ENCODE results near the gene PTPRG.

PTPRG gene

DNA sequence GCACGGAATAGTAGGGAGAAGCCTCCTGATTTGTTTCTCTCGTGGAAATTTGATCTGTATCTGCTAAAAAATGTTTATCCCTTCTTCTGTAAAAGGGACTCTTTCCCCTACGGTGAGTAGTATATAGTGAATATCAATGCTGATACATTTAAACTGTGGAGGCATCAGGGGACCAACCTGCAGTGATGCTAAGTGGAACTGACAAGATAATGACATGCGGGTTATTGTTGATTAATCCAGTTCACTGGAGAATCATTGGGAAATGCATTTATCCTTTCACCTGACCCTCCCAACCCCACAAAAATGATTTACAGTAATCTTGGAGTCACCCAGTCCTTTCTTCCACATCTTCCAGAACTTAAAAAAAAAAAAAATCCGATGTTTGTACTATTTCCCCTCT is 264.8 kb downstream of the PTPRG start:
- Histone ChIP-seq H3K4me2 (ENCODE audit: low read length) (no peak overlapping the region), H3K27me3 (ENCODE audit: low read depth, low read length) (no peaks in the 10 kb centered on the region), H3K9ac (ENCODE audit: low read length) (no peak overlapping the region), H3K79me2 (ENCODE audit: low read length) (0 out of 2 replicates have a peak, but pooled peaks cover 3% of the 10 kb centered on the region), H3K9me3 (ENCODE audit: insufficient read depth, low read length) (no peaks in the 10 kb centered on the region), H2AFZ (ENCODE audit: low read depth, low read length) (no peak overlapping the region), H3K4me3 (ENCODE audit: low read length) (no peak overlapping the region), H3K27ac (ENCODE audit: low read length) (no peak overlapping the region), H3K36me3 (replicated peaks; ENCODE audit: low read depth, low read length) (no peaks in the 10 kb centered on the region), H4K20me1 (ENCODE audit: insufficient read depth, low read length) (no peaks in the 10 kb centered on the region), H3K4me1 (ENCODE audit: low read length) (no peaks in the 10 kb centered on the region)
- TF ChIP-seq, protein P1, sequence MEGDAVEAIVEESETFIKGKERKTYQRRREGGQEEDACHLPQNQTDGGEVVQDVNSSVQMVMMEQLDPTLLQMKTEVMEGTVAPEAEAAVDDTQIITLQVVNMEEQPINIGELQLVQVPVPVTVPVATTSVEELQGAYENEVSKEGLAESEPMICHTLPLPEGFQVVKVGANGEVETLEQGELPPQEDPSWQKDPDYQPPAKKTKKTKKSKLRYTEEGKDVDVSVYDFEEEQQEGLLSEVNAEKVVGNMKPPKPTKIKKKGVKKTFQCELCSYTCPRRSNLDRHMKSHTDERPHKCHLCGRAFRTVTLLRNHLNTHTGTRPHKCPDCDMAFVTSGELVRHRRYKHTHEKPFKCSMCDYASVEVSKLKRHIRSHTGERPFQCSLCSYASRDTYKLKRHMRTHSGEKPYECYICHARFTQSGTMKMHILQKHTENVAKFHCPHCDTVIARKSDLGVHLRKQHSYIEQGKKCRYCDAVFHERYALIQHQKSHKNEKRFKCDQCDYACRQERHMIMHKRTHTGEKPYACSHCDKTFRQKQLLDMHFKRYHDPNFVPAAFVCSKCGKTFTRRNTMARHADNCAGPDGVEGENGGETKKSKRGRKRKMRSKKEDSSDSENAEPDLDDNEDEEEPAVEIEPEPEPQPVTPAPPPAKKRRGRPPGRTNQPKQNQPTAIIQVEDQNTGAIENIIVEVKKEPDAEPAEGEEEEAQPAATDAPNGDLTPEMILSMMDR (IDR thresholded peaks at IDR 0.05; ENCODE audit: low read depth, low read length): no peak
- no peak for TF ChIP-seq EZH2phosphoT487 (IDR thresholded peaks at IDR 0.05; ENCODE audit: low read depth)

DNA sequence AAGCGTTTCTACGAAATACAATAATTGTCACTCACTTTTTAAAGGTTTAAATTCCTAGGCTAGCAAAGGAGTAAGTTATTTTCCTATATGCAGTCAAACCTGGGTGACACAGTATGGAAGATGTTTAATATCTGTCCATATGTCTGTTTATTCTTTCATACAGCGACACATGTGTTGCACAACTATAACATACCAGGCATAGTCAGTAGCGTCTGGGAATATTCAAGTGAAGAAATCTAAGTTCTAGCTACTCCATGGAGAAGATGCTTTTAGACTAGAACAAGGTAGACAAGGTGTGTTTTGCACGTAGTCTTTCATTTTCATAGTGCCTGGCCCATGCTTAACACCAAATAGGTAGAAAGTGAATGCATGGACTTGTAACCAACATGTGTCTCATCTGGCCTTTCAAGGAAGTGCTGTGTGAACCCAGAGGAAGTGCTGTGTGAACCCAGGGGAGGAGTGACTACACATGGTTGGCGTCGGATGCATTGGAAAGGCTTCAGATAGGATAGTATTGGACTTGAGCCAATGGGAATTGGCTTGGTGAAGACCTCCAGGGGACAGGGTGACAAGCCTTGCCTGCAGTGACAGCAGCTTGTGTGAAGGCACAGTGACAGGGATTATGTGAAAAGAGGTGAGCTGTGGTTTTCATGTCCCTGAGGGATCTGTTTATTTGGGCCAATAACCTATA is 267.0 kb downstream of the PTPRG start:
- Histone ChIP-seq H3K79me2 (ENCODE audit: low read length) (0 out of 2 replicates have a peak, but pooled peaks cover 3% of the 10 kb centered on the region), H3K4me1 (ENCODE audit: low read length) (no peaks in the 10 kb centered on the region), H3K4me2 (ENCODE audit: low read length) (no peak overlapping the region), H3K9ac (ENCODE audit: low read length) (no peak overlapping the region), H3K9me3 (ENCODE audit: insufficient read depth, low read length) (no peaks in the 10 kb centered on the region), H3K36me3 (replicated peaks; ENCODE audit: low read depth, low read length) (no peaks in the 10 kb centered on the region), H2AFZ (ENCODE audit: low read depth, low read length) (no peak overlapping the region), H4K20me1 (ENCODE audit: insufficient read depth, low read length) (no peaks in the 10 kb centered on the region), H3K27ac (ENCODE audit: low read length) (no peak overlapping the region), H3K27me3 (ENCODE audit: low read depth, low read length) (no peaks in the 10 kb centered on the region), H3K4me3 (ENCODE audit: low read length) (no peak overlapping the region)
- TF ChIP-seq, protein P1 (IDR thresholded peaks at IDR 0.05; ENCODE audit: low read depth, low read length): no peak
- TF ChIP-seq EZH2phosphoT487 (IDR thresholded peaks at IDR 0.05; ENCODE audit: low read depth): no peak

DNA sequence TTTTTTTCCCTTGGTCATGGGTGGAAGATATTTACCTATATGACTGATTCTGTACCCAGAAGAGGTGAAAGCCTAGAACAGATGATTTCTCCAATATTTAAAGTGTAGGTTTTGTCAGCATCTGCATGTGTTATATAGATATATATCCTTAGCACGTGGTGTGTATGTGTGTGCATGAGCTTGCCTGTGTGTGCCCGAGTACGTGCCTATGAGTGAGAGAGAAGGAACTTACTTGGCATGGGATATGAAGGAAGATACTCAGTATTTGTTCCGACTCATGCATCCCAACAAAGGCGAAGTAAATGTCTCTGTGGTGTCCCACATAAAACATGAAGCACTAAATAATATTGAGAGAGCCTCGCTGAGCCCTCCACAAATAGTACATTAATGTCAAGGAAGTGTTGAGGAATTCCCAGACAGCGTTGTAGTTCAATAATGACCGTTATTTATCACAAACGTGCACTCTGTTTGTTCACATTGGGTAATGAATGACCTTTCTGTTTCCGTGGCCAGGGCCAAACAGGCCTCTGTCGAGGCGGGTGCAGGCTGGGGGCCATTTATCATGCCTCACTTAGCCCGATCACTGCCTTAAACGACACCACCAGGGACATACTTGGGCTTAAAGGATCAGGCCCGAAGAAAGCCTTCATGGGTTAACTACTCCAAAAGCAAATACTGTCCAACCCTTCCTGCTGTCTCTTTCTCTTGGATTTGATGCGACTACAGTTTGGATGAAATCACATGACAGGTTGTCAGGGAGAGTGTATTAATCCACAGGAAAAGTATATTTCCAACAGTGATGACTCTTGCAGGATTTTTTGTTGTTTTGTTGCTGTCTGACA is 267.7 kb downstream of the PTPRG start:
- TF ChIP-seq EZH2phosphoT487 (IDR thresholded peaks at IDR 0.05; ENCODE audit: low read depth): no peak
- TF ChIP-seq, protein P1 (IDR thresholded peaks at IDR 0.05; ENCODE audit: low read depth, low read length): no peak
- Histone ChIP-seq H3K4me3 (ENCODE audit: low read length) (no peak overlapping the region), H3K79me2 (ENCODE audit: low read length) (0 out of 2 replicates have a peak, but pooled peaks cover 3% of the 10 kb centered on the region), H3K27me3 (ENCODE audit: low read depth, low read length) (no peaks in the 10 kb centered on the region), H3K27ac (ENCODE audit: low read length) (no peak overlapping the region), H3K9ac (ENCODE audit: low read length) (no peak overlapping the region), H3K4me2 (ENCODE audit: low read length) (no peak overlapping the region), H4K20me1 (ENCODE audit: insufficient read depth, low read length) (no peaks in the 10 kb centered on the region), H3K9me3 (ENCODE audit: insufficient read depth, low read length) (no peaks in the 10 kb centered on the region), H3K36me3 (replicated peaks; ENCODE audit: low read depth, low read length) (no peaks in the 10 kb centered on the region), H2AFZ (ENCODE audit: low read depth, low read length) (no peak overlapping the region), H3K4me1 (ENCODE audit: low read length) (no peaks in the 10 kb centered on the region)

DNA sequence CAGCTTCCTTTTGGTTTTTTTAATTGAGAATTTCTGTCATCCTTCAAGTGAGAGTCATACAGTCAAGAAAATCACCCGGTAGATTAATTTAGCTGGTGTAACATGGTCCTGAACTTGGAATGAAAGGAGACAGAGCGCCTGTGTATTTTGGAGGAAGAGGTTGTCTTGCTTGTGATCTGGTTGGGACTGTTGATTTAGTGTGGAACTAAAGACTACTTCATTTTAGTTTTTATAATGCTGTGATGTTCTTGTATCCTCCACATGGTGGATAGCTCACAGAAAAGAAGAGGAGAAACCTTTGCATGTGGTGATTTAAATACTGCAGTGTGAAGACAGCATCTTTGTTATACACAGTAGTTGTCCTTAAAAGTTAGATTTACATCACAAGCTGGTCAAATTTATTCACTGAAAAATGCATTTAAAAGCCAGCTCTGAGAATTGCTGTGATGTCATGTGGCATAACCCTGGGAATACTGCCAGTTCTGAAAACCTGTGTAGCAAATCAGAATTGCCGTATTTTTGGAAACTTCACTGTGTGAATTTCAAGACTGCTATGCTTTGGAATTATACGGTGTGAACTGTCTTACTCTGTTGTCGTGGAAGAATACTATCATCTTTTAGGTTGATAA is 268.5 kb downstream of the PTPRG start:
- H3K9ac ChIP-seq (ENCODE audit: low read length): no peak overlapping the region
- no peak overlapping the region for H3K27ac ChIP-seq (ENCODE audit: low read length)

More for the DNA sequence above, 268.5 kb downstream of the PTPRG start:
- TF ChIP-seq EZH2phosphoT487 (IDR thresholded peaks at IDR 0.05; ENCODE audit: low read depth): no peak
- TF ChIP-seq, protein P1 (IDR thresholded peaks at IDR 0.05; ENCODE audit: low read depth, low read length): no peak
- H4K20me1 ChIP-seq (ENCODE audit: insufficient read depth, low read length): no peaks in the 10 kb centered on the region
- H3K79me2 ChIP-seq (ENCODE audit: low read length): 0 out of 2 replicates have a peak, but pooled peaks cover 3% of the 10 kb centered on the region
- no peaks in the 10 kb centered on the region for H3K36me3 ChIP-seq (replicated peaks; ENCODE audit: low read depth, low read length)
- no peaks in the 10 kb centered on the region for H3K4me1 ChIP-seq (ENCODE audit: low read length)
- H3K9me3 ChIP-seq (ENCODE audit: insufficient read depth, low read length): no peaks in the 10 kb centered on the region
- no peaks in the 10 kb centered on the region for H3K27me3 ChIP-seq (ENCODE audit: low read depth, low read length)
- H3K4me3 ChIP-seq (ENCODE audit: low read length): no peak overlapping the region
- H3K4me2 ChIP-seq (ENCODE audit: low read length): no peak overlapping the region
- H2AFZ ChIP-seq (ENCODE audit: low read depth, low read length): no peak overlapping the region

Measured in OCI-LY3 (cell line).